Aortic smooth muscle cell (primary cell): ENCODE data around the gene TRIM58. TPM values are rescaled to one million over a fixed set of nuclear protein-coding genes. Genes with fewer than 3 reads are reported as not detected.

Experiments
- total RNA-seq: library from RNA; depleted of rRNA; stranded (reverse); fragments of >200 nt; gene quantifications from 2 replicates; pipeline ENCODE4 v1.2.3, GENCODE V29; 2014

TRIM58 gene
- 0.06 and 0.53 TPM in 2 replicates for total RNA-seq

GRCh38 chr1:247857069-247857984, at the start of gene TRIM58:
Gene TRIM58 (plus strand): TSS chr1:247857187. CDS start chr1:247857247, 60 bp downstream.

GRCh38 chr1:247824023-247824422, 33.0 kb upstream of the TRIM58 start, which contains the start of gene OR14A16:
Gene OR14A16 (minus strand): TSS chr1:247824119. CDS start chr1:247815729, 8,390 bp downstream.

GRCh38 chr1:247841796-247842195, 15.2 kb upstream of the TRIM58 start, which contains the start of gene OR11L1:
Gene OR11L1 (minus strand): TSS chr1:247841896. CDS start chr1:247841896, 0 bp downstream.

GRCh38 chr1:247895163-247895637, 38.2 kb downstream of the TRIM58 start, which contains the start of gene OR2W3:
Gene OR2W3 (plus strand): TSS chr1:247895587. CDS start chr1:247895587, 0 bp downstream.

GRCh38 chr1:247919952-247920351, 63.0 kb downstream of the TRIM58 start, which contains the start of gene OR2T8:
Gene OR2T8 (plus strand): TSS chr1:247920252. CDS start chr1:247921018, 766 bp downstream.

GRCh38 chr1:247924868-247925267, 67.9 kb downstream of the TRIM58 start, which contains the start of gene OR2AJ1:
Gene OR2AJ1 (plus strand): TSS chr1:247924889. CDS start chr1:247933769, 8,880 bp downstream.

Other genes starting within 250 kb of the TRIM58 start
- not detected in 2 replicates for gene OR13G1, start 177.4 kb upstream of the TRIM58 start, total RNA-seq
- not detected in 2 replicates for gene OR6F1, start 140.5 kb upstream of the TRIM58 start, total RNA-seq
- not detected in 2 replicates for gene OR14K1, start 118.6 kb upstream of the TRIM58 start, total RNA-seq
- gene OR14A2, start 109.0 kb upstream of the TRIM58 start, total RNA-seq = not detected in 2 replicates
- not detected in 2 replicates for gene OR1C1, start 96.6 kb upstream of the TRIM58 start, total RNA-seq
- not detected in 2 replicates for gene OR14A16, start 33.1 kb upstream of the TRIM58 start, total RNA-seq
- gene OR11L1, start 15.3 kb upstream of the TRIM58 start, total RNA-seq = not detected in 2 replicates
- gene OR2W3, start 38.4 kb downstream of the TRIM58 start, total RNA-seq = 0.26 TPM in 1 of 2 replicates, not detected in the other
- not detected in 2 replicates for gene OR2T8, start 63.1 kb downstream of the TRIM58 start, total RNA-seq
- gene OR2AJ1, start 67.7 kb downstream of the TRIM58 start, total RNA-seq = not detected in 2 replicates
- not detected in 2 replicates for gene OR2L8, start 91.7 kb downstream of the TRIM58 start, total RNA-seq
- gene OR2AK2, start 108.0 kb downstream of the TRIM58 start, total RNA-seq = not detected in 2 replicates
- not detected in 2 replicates for gene OR2L5, start 156.5 kb downstream of the TRIM58 start, total RNA-seq
- gene OR2L2, start 172.9 kb downstream of the TRIM58 start, total RNA-seq = under 0.01 TPM in 2 replicates
- not detected in 2 replicates for gene OR2L3, start 189.6 kb downstream of the TRIM58 start, total RNA-seq
- not detected in 2 replicates for gene OR2L13, start 238.0 kb downstream of the TRIM58 start, total RNA-seq